Sigmoid colon (tissue), 4 donors: Measurements from ENCODE around the gene MNT.

ENCODE experiments used
- CTCF ChIP-seq, 4 experiments: fragments of 450-650 bp in 3 of 4; fragments of 200-600 bp in 1 of 4; IDR thresholded peaks; one replicate each; pipeline ENCODE4 v1.5.1; 2016 to 2019; ENCODE audit warnings: antibody characterized with exemption in 4 of 4, mild to moderate bottlenecking in 3 of 4, moderate library complexity in 2 of 4
- POLR2A ChIP-seq, 2 donors: fragments of 450-650 bp; IDR thresholded peaks; one replicate each; pipeline ENCODE4 v1.6.1; 2016; ENCODE audit warnings: antibody characterized with exemption in 2 of 2, mild to moderate bottlenecking in 2 of 2, moderate library complexity in 2 of 2
- POLR2AphosphoS5 ChIP-seq, 4 donors: sonication (generic); formaldehyde crosslinking; IDR thresholded peaks; one replicate each; pipeline ENCODE4 v1.6.1; 2017; ENCODE audit warnings: antibody characterized with exemption in 4 of 4

- TF ChIP-seq POLR2A (IDR thresholded peaks at IDR 0.05): no peak
- TF ChIP-seq CTCF (IDR thresholded peaks at IDR 0.05): no peak
- no peak for TF ChIP-seq POLR2AphosphoS5 (IDR thresholded peaks at IDR 0.05)
Observed at GRCh38 chr17:2427215-2427614, 26.4 kb upstream of the MNT start.
